ENCODE measurements around the gene OR7C2. TPM values are rescaled to one million over a fixed set of nuclear protein-coding genes. Genes with fewer than 3 reads are reported as not detected.

OR7C2 gene
- not detected in 2 replicates for total RNA-seq

GRCh38 chr19:14941189-14941588 is at the start of gene OR7C2:
TSS of gene OR7C2 (plus strand) at chr19:14941489. CDS start at chr19:14941489, 0 bp downstream.

DNA sequence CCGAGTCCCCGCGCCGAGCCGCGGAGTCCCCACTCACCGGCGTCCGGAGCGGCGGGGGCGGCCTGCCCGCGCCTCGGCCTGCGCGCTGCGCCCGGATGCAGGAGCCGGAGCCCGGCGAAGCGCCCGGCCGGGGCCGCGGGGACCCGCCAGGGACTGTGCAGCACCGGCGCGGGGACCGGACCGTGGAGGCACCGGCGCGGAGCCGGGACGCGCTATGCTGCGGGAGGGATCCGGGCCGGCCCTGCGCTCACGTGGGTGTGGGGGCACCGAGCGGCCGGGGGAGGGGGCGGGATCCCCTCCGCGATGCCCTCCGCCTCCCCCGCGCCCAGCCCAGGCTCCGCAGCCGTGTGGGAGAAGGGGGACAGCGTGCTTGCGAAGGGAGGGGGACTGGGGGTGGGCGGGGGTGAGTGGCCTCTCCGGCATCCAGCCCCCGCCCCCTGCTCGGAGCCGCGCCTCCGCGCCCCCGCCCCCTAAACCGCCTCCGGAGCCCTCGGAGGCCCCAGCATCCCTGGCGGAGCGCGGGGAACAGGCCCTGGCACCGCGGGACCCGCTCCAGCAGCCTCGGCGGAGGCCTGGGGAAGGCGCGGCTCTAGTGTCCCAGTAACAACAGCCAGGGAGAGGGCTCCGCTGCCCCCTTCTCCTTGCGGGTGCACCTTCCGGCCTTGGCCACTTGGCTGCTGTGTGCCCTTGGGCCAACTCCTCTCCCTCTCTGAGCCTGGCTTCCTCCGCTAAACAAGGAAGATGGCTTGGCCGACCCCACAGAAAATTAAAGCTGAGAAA is 38.4 kb downstream of the OR7C2 start, which contains the start of gene SLC1A6:
Gene SLC1A6, minus strand, starts transcription at position 389 of the 780 bp plus-strand sequence. CDS start 6,954 bp downstream, outside the sequence.

Other genes with a start within 250 kb of the OR7C2 start
- not detected in 2 replicates for gene ADGRE2, start 162.9 kb upstream of the OR7C2 start, total RNA-seq
- not detected in 2 replicates for gene OR7A5, start 106.3 kb upstream of the OR7C2 start, total RNA-seq
- gene OR7C1, start 106.3 kb upstream of the OR7C2 start, total RNA-seq: not detected in 2 replicates
- gene OR7A10, start 92.6 kb upstream of the OR7C2 start, total RNA-seq: not detected in 2 replicates
- gene OR7A17, start 55.4 kb upstream of the OR7C2 start, total RNA-seq: not detected in 2 replicates
- not detected in 2 replicates for gene SLC1A6, start 38.4 kb downstream of the OR7C2 start, total RNA-seq
- not detected in 2 replicates for gene CASP14, start 108.0 kb downstream of the OR7C2 start, total RNA-seq
- not detected in 2 replicates for gene OR1I1, start 140.7 kb downstream of the OR7C2 start, total RNA-seq
- 14.0 and 19.2 TPM in 2 replicates for gene SYDE1, start 165.9 kb downstream of the OR7C2 start, total RNA-seq

Measured in thoracic aorta endothelial cell (primary cell).